ENCODE data around the gene GRM5.

The GRM5 gene

GRCh38 chr11:88569342-88569741 lies 496.4 kb downstream of the GRM5 start:
- no peaks in the 10 kb centered on the region for H3K4me1 ChIP-seq (ENCODE audit: control insufficient read depth, insufficient read depth, low read length)
- H3K36me3 ChIP-seq (ENCODE audit: control insufficient read depth, insufficient read depth, low read length) = no peaks in the 10 kb centered on the region
- no peak overlapping the region for H3K27ac ChIP-seq (ENCODE audit: low read depth, low read length)
- H3K9ac ChIP-seq (ENCODE audit: low read length) = no peak overlapping the region
- H3K4me3 ChIP-seq (ENCODE audit: low read length) = no peak overlapping the region
- H3K27me3 ChIP-seq (ENCODE audit: control insufficient read depth, insufficient read depth, low read length) = no peaks in the 10 kb centered on the region

- Histone ChIP-seq H3K4me1 (ENCODE audit: control insufficient read depth, insufficient read depth, low read length) (no peaks in the 10 kb centered on the region), H3K27me3 (ENCODE audit: control insufficient read depth, insufficient read depth, low read length) (no peaks in the 10 kb centered on the region), H3K36me3 (ENCODE audit: control insufficient read depth, insufficient read depth, low read length) (no peaks in the 10 kb centered on the region), H3K27ac (ENCODE audit: low read depth, low read length) (no peak overlapping the region), H3K9ac (ENCODE audit: low read length) (no peak overlapping the region), H3K4me3 (ENCODE audit: low read length) (no peak overlapping the region)
Observed at GRCh38 chr11:88555829-88556202, 510.0 kb downstream of the GRM5 start.

GRCh38 chr11:88555018-88555828 lies 510.6 kb downstream of the GRM5 start:
- no peak overlapping the region for H3K27ac ChIP-seq (ENCODE audit: low read depth, low read length)

GRCh38 chr11:88553204-88553603 lies 512.6 kb downstream of the GRM5 start:
- Histone ChIP-seq H3K36me3 (ENCODE audit: control insufficient read depth, insufficient read depth, low read length) (no peaks in the 10 kb centered on the region), H3K27me3 (ENCODE audit: control insufficient read depth, insufficient read depth, low read length) (no peaks in the 10 kb centered on the region), H3K9ac (ENCODE audit: low read length) (no peak overlapping the region), H3K27ac (ENCODE audit: low read depth, low read length) (no peak overlapping the region), H3K4me1 (ENCODE audit: control insufficient read depth, insufficient read depth, low read length) (no peaks in the 10 kb centered on the region), H3K4me3 (ENCODE audit: low read length) (no peak overlapping the region)

More at GRCh38 chr11:88555018-88555828, 510.6 kb downstream of the GRM5 start:
- no peak overlapping the region for H3K4me3 ChIP-seq (ENCODE audit: low read length)
- no peaks in the 10 kb centered on the region for H3K4me1 ChIP-seq (ENCODE audit: control insufficient read depth, insufficient read depth, low read length)
- no peaks in the 10 kb centered on the region for H3K36me3 ChIP-seq (ENCODE audit: control insufficient read depth, insufficient read depth, low read length)
- H3K27me3 ChIP-seq (ENCODE audit: control insufficient read depth, insufficient read depth, low read length) = no peaks in the 10 kb centered on the region
- H3K9ac ChIP-seq (ENCODE audit: low read length) = no peak overlapping the region

GRCh38 chr11:88552379-88553062 lies 513.3 kb downstream of the GRM5 start:
- Histone ChIP-seq H3K27me3 (ENCODE audit: control insufficient read depth, insufficient read depth, low read length) (no peaks in the 10 kb centered on the region), H3K36me3 (ENCODE audit: control insufficient read depth, insufficient read depth, low read length) (no peaks in the 10 kb centered on the region), H3K27ac (ENCODE audit: low read depth, low read length) (no peak overlapping the region), H3K9ac (ENCODE audit: low read length) (no peak overlapping the region), H3K4me1 (ENCODE audit: control insufficient read depth, insufficient read depth, low read length) (no peaks in the 10 kb centered on the region), H3K4me3 (ENCODE audit: low read length) (no peak overlapping the region)

GRCh38 chr11:88544656-88545280 lies 521.0 kb downstream of the GRM5 start:
- Histone ChIP-seq H3K27me3 (ENCODE audit: control insufficient read depth, insufficient read depth, low read length) (no peaks in the 10 kb centered on the region), H3K27ac (ENCODE audit: low read depth, low read length) (no peak overlapping the region), H3K4me3 (ENCODE audit: low read length) (no peak overlapping the region), H3K9ac (ENCODE audit: low read length) (no peak overlapping the region), H3K4me1 (ENCODE audit: control insufficient read depth, insufficient read depth, low read length) (no peaks in the 10 kb centered on the region), H3K36me3 (ENCODE audit: control insufficient read depth, insufficient read depth, low read length) (no peaks in the 10 kb centered on the region)

- H3K9ac ChIP-seq (ENCODE audit: low read length) = no peak overlapping the region
- H3K36me3 ChIP-seq (ENCODE audit: control insufficient read depth, insufficient read depth, low read length) = no peaks in the 10 kb centered on the region
- no peaks in the 10 kb centered on the region for H3K4me1 ChIP-seq (ENCODE audit: control insufficient read depth, insufficient read depth, low read length)
- no peak overlapping the region for H3K27ac ChIP-seq (ENCODE audit: low read depth, low read length)
- H3K27me3 ChIP-seq (ENCODE audit: control insufficient read depth, insufficient read depth, low read length) = no peaks in the 10 kb centered on the region
- H3K4me3 ChIP-seq (ENCODE audit: low read length) = no peak overlapping the region
Observed at GRCh38 chr11:88543902-88544655, 521.7 kb downstream of the GRM5 start.

- Histone ChIP-seq H3K36me3 (ENCODE audit: control insufficient read depth, insufficient read depth, low read length) (no peaks in the 10 kb centered on the region), H3K4me1 (ENCODE audit: control insufficient read depth, insufficient read depth, low read length) (peaks cover 2% of the 10 kb centered on the region), H3K9ac (ENCODE audit: low read length) (no peak overlapping the region), H3K27me3 (ENCODE audit: control insufficient read depth, insufficient read depth, low read length) (no peaks in the 10 kb centered on the region), H3K4me3 (ENCODE audit: low read length) (no peak overlapping the region), H3K27ac (ENCODE audit: low read depth, low read length) (no peak overlapping the region)
Observed at GRCh38 chr11:88541006-88541405, 524.8 kb downstream of the GRM5 start.

- no peak overlapping the region for H3K9ac ChIP-seq (ENCODE audit: low read length)
- H3K4me3 ChIP-seq (ENCODE audit: low read length) = no peak overlapping the region
- peaks cover 2% of the 10 kb centered on the region for H3K4me1 ChIP-seq (ENCODE audit: control insufficient read depth, insufficient read depth, low read length)
- no peaks in the 10 kb centered on the region for H3K27me3 ChIP-seq (ENCODE audit: control insufficient read depth, insufficient read depth, low read length)
- no peaks in the 10 kb centered on the region for H3K36me3 ChIP-seq (ENCODE audit: control insufficient read depth, insufficient read depth, low read length)
- no peak overlapping the region for H3K27ac ChIP-seq (ENCODE audit: low read depth, low read length)
Observed at GRCh38 chr11:88538098-88538497, 527.7 kb downstream of the GRM5 start.

GRCh38 chr11:88537613-88538012 lies 528.2 kb downstream of the GRM5 start:
- Histone ChIP-seq H3K36me3 (ENCODE audit: control insufficient read depth, insufficient read depth, low read length) (no peaks in the 10 kb centered on the region), H3K27me3 (ENCODE audit: control insufficient read depth, insufficient read depth, low read length) (no peaks in the 10 kb centered on the region), H3K9ac (ENCODE audit: low read length) (no peak overlapping the region), H3K4me3 (ENCODE audit: low read length) (no peak overlapping the region), H3K4me1 (ENCODE audit: control insufficient read depth, insufficient read depth, low read length) (peaks cover 2% of the 10 kb centered on the region), H3K27ac (ENCODE audit: low read depth, low read length) (no peak overlapping the region)

GRCh38 chr11:88536616-88537265 lies 529.0 kb downstream of the GRM5 start:
- no peaks in the 10 kb centered on the region for H3K27me3 ChIP-seq (ENCODE audit: control insufficient read depth, insufficient read depth, low read length)
- no peak overlapping the region for H3K9ac ChIP-seq (ENCODE audit: low read length)
- H3K36me3 ChIP-seq (ENCODE audit: control insufficient read depth, insufficient read depth, low read length) = no peaks in the 10 kb centered on the region
- H3K4me1 ChIP-seq (ENCODE audit: control insufficient read depth, insufficient read depth, low read length) = peaks cover 2% of the 10 kb centered on the region
- H3K27ac ChIP-seq (ENCODE audit: low read depth, low read length) = peak overlapping the region; percentile 20
- H3K4me3 ChIP-seq (ENCODE audit: low read length) = no peak overlapping the region

All from rectal smooth muscle tissue (tissue), 1 donor.